Fibroblast of the aortic adventitia (primary cell): ENCODE results near the gene CYB5A. TPM values are rescaled to one million over a fixed set of nuclear protein-coding genes. Genes with fewer than 3 reads are reported as not detected.

Source experiments
- DNase-seq: peaks from one replicate; pipeline ENCODE4 v3.0.0-alpha.2; 2010; ENCODE audit warnings: low read depth
- H3K4me3 ChIP-seq: 2 replicates; pipeline ENCODE4 v1.5.1; 2011; ENCODE audit warnings: low read depth, mild to moderate bottlenecking, control low read depth, low read length, moderate library complexity
- CTCF ChIP-seq: IDR thresholded peaks from 2 replicates; pipeline ENCODE4 v1.5.1; 2011; ENCODE audit warnings: mild to moderate bottlenecking, low read length, control low read depth, inconsistent platforms; ENCODE audit not compliant: insufficient read depth
- total RNA-seq: library from RNA; depleted of rRNA; stranded (reverse); fragments of >200 nt; gene quantifications from 2 replicates; pipeline ENCODE4 v1.2.3, GENCODE V29; 2012; ENCODE audit warnings: low replicate concordance

CYB5A gene
- total RNA-seq, 1 donor, result 38.8 TPM

GRCh38 chr18:74283646-74284045 lies 8.1 kb downstream of the CYB5A start:
- H3K4me3 ChIP-seq, result no peak overlapping the region
- DNase-seq, result no peak
- TF ChIP-seq CTCF, result no peak

GRCh38 chr18:74282755-74283554 lies 8.8 kb downstream of the CYB5A start:
- no peak overlapping the region for H3K4me3 ChIP-seq
- no peak for TF ChIP-seq CTCF
- no peak for DNase-seq

- no peak for TF ChIP-seq CTCF
- DNase-seq, result no peak
- H3K4me3 ChIP-seq, result no peak overlapping the region
These were observed 9.6 kb downstream of the CYB5A start for GRCh38 chr18:74281980-74282754.

GRCh38 chr18:74281011-74281979 lies 10.5 kb downstream of the CYB5A start:
- no peak overlapping the region for H3K4me3 ChIP-seq
- no peak for DNase-seq
- no peak for TF ChIP-seq CTCF

GRCh38 chr18:74278983-74279382 lies 12.8 kb downstream of the CYB5A start:
- TF ChIP-seq CTCF, result no peak
- no peak for DNase-seq
- no peak overlapping the region for H3K4me3 ChIP-seq

- no peak for DNase-seq
- no peak for TF ChIP-seq CTCF
- H3K4me3 ChIP-seq, result no peak overlapping the region
These were observed 13.7 kb downstream of the CYB5A start for GRCh38 chr18:74278058-74278457.
